Measurements from ENCODE around the gene RUSC2.
"Not testable (repeated sequence)": the region's sequence is repeated elsewhere in the genome, so short reads cannot be mapped to it uniquely, and the experiment has no call there.

Gene RUSC2

DNA sequence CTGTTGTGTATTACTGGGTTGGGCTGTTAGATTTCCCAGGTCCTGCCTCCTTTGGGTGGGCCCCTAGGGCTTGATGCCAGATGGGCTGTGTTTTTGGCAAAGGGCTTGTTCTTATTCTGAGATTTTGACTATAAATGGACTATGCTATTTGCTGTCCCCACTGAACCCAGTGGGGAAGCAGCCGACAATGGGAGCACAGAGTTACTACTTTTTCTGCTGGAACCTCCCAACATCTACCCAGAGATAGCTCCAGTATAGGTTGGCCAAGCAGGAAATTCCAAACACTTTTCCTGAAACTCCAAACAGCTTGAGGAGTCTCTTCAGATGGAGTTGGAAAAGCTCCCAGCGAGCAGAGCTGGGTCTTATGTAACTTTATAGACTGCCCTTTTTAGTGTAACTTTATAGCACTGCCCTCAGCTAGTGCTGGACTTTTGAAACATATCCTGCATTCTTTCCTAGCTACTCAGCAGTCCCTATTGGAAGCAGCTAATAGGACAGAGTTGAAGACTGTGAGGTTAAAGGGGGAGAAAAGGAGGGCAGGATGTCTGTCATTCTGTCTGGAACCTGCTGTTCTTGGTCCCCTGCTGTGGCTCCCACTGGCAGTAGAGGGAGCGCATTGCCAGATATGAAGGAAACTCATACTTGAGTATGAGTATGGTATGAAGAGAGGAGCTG is 21.0 kb downstream of the RUSC2 start:
- H3K27ac Mint-ChIP-seq = no peak overlapping the region
- H3K4me3 Mint-ChIP-seq = no peak overlapping the region
- no peaks in the 10 kb centered on the region for H3K4me1 Mint-ChIP-seq
- H3K36me3 Mint-ChIP-seq = no peaks in the 10 kb centered on the region
- H3K9me3 Mint-ChIP-seq = no peaks in the 10 kb centered on the region
- H3K27me3 Mint-ChIP-seq = no peaks in the 10 kb centered on the region

DNA sequence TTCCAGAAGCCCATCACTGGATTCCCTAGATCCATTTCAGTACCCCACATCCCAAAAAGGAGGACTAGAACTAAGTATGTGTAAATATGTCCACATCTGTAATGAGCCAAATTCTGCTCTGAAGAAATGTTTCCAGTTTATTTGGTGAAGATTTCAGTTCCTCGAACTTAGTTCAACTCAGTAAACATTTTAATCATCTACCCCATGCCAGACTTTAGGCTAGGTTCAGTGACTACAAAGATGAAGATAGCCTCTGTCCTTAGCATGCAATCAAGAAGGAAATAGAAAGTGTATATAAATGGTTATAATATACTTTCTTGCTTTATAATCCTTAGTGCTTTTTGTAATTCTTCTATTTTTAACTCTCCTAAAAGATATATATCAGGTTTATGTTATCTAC is 21.5 kb downstream of the RUSC2 start:
- Mint-ChIP-seq H3K36me3 (no peaks in the 10 kb centered on the region), H3K27me3 (no peaks in the 10 kb centered on the region), H3K4me1 (no peaks in the 10 kb centered on the region), H3K4me3 (no peak overlapping the region), H3K27ac (no peak overlapping the region), H3K9me3 (no peaks in the 10 kb centered on the region)

DNA sequence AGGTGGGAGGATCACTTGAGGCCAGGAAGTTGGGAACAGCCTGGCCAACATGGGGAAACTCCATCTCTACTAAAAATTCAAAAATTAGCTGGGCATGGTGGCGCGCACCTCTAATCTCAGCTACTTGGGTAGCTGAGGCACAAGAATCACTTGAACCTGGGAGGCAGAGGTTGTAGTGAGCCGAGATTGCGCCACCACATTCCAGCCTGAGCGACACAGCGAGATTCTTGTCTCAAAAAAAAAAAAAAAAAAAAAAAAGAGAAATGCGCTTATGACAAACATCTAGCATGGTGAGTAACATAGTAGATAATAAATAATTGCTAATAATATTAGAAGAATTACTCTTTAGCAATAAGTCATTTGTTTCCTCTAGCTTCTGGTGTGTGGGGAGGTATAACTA is 25.9 kb downstream of the RUSC2 start:
- no peaks in the 10 kb centered on the region for H3K4me1 Mint-ChIP-seq
- no peaks in the 10 kb centered on the region for H3K27me3 Mint-ChIP-seq
- H3K4me3 Mint-ChIP-seq = no peak overlapping the region
- H3K27ac Mint-ChIP-seq = no peak overlapping the region
- H3K36me3 Mint-ChIP-seq = no peaks in the 10 kb centered on the region
- H3K9me3 Mint-ChIP-seq = no peaks in the 10 kb centered on the region

DNA sequence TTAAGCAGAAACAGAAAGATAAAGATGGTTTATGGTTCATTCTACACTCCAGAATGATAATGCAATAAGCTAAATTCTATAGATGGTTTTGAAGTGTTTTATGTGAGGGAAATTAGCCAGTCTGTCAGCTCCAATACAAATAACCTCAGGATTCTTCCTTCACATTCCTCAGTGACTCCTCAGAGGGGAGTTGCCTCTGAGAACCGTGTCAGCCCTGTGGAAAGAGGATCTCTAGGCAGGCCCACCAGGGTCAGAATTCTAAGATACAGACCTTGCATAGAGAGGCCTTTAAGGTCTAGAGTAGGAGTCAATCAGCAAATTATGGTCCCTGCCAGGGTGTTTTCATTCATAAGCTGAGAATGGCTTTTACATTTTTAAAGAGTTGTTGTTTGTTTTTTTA is 26.6 kb downstream of the RUSC2 start:
- Mint-ChIP-seq H3K4me3 (no peak overlapping the region), H3K4me1 (no peaks in the 10 kb centered on the region), H3K27ac (no peak overlapping the region), H3K9me3 (no peaks in the 10 kb centered on the region), H3K36me3 (no peaks in the 10 kb centered on the region), H3K27me3 (no peaks in the 10 kb centered on the region)

DNA sequence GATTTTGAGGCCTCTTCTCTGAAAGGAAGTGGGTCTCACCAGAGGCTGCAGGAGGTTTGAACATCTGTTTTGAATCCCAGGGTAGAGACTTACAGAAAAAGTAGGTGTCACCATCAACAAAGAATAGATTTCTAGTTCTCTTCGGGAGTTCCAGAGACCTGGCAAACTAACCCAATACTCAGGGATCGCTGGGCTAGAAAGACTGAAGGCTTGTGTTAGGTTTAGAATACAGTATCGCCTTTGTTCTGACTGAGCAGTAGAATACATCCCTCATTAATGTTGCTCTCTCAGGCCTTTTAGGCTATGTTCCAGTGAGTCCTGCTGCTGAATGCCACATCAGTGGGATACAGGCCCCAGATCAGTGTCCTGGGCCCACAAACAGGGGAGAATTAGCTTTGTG is 27.2 kb downstream of the RUSC2 start:
- Mint-ChIP-seq H3K4me1 (no peaks in the 10 kb centered on the region), H3K27ac (no peak overlapping the region), H3K36me3 (no peaks in the 10 kb centered on the region), H3K4me3 (no peak overlapping the region), H3K9me3 (no peaks in the 10 kb centered on the region), H3K27me3 (no peaks in the 10 kb centered on the region)

DNA sequence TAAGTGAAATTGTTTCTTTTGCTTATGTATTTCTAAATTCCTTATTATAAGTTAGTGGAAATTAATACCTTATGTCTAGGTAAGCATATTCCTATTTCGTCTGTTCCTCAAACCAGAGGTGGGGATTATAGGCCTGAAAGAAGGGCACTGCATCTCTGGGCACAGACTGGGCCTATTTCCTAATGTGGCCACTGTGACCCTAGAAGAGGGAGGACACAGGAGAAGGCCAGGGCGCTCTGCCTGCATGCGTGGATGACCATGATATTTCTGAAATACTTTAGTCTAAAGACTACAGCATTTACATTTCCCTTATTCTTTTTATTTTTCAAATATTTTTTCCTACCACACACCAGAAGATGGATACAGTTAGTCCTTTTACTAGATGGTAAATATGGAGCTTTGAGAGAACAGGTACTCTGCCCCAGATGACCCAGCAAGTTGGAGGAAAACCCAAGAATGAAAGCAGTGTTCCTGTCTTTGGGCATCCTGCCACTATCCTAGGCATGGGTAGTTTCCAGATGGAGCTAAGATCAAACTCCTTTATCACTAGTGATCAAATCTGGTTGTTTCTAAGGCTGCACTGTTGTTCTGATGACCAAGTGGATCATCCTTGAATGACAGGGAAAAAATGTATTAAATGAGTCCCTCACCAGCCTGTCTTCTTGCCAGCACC is 27.8 kb downstream of the RUSC2 start:
- Mint-ChIP-seq H3K4me1 (no peaks in the 10 kb centered on the region), H3K27me3 (no peaks in the 10 kb centered on the region), H3K4me3 (no peak overlapping the region), H3K27ac (no peak overlapping the region), H3K9me3 (no peaks in the 10 kb centered on the region), H3K36me3 (no peaks in the 10 kb centered on the region)

DNA sequence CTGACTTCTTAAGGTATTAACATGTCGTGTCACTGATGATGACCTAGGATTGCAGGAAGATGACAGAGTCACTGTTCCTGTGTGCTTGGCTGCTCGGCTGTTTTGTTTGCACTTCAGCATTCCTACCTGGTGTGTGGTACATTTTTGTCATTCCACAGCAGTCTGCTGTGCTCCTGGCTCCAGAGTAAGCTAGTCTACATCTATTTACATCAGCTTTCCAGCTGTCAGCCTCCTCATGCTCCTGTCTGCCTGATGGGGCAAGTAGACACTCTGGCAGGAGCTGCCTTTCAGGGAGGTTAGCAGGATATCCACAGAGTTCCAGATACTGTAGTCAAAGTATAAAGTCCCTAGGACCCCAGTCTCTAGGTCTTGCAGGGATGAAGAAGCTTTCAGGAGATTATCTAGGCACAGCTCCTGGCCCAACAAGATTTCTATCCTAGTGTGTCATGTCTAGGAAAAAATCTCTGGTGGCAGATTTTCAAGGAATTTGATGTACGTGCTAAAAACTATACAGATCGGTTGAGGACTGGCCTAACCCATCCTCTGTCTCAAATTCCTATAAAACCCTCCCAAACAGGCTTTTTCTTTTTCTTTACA is 28.4 kb downstream of the RUSC2 start:
- Mint-ChIP-seq H3K27ac (no peak overlapping the region), H3K36me3 (no peaks in the 10 kb centered on the region), H3K4me3 (no peak overlapping the region), H3K4me1 (no peaks in the 10 kb centered on the region), H3K9me3 (no peaks in the 10 kb centered on the region), H3K27me3 (no peaks in the 10 kb centered on the region)

DNA sequence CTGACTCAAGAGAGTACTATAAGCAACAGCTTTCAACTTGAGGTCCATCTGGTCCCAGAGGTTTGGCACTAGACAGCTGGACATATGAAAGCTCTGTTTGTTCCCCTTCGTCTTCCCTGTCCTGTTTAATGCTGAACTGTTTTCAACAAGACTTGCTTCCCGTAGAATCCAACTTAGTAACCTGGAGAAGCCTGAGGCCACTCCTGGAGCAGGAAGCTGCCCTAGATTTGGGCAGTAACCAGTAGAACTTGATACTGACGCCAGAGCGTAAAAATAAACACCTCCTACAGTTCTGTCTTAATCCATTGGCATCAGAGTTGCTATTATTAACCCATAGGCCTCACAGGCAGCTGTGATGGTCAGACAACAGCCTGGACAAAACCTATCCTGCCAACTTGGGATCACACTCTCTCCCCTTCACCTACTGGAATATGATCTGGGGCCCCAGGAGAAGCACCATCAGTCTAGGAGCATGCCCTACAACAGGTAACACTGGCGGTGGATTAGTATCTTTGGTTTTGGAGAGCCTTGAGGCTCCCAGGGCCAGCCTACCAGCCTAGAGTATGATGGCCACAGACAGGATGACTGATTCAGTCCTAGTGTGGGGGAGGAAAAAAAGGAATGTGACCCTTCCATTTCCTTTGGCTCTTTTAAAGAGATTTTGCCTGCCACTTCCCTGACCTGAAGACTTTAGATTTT is 29.2 kb downstream of the RUSC2 start:
- no peaks in the 10 kb centered on the region for H3K9me3 Mint-ChIP-seq
- H3K27ac Mint-ChIP-seq = no peak overlapping the region
- no peaks in the 10 kb centered on the region for H3K27me3 Mint-ChIP-seq
- no peaks in the 10 kb centered on the region for H3K36me3 Mint-ChIP-seq
- no peak overlapping the region for H3K4me3 Mint-ChIP-seq
- no peaks in the 10 kb centered on the region for H3K4me1 Mint-ChIP-seq

DNA sequence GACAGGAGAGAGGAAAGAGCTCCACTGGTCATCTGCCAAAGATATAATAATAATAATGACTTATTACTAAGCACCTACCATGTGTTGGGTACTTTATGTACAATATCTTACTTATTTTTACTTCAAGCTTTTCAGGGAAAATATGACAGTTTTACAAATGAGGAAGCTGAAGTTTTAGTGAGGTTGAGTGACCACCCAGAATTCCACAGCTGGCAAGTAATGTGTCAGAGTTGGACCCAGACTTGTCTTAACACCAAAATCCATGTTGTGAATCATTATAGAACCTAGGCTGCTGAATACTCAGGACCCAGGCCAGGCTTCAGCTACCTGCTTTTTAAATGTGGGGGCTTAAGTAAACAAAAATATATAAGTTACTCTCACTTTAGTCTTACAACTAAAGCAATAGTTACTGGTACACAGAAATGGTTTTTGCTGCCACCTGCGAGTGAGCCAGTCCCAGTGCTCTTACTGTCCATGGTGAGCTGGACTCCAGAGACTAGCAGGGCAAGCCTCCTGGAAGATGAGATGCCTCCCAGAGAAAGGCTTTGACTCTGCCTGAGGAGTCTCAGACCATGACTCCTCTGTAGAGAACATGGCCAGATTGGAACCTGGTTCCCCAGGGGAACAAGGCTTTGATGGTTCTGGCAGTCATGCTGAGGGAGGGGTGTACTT is 29.9 kb downstream of the RUSC2 start:
- Mint-ChIP-seq H3K4me3 (no peak overlapping the region), H3K9me3 (no peaks in the 10 kb centered on the region), H3K27ac (no peak overlapping the region), H3K36me3 (no peaks in the 10 kb centered on the region), H3K4me1 (no peaks in the 10 kb centered on the region), H3K27me3 (no peaks in the 10 kb centered on the region)

DNA sequence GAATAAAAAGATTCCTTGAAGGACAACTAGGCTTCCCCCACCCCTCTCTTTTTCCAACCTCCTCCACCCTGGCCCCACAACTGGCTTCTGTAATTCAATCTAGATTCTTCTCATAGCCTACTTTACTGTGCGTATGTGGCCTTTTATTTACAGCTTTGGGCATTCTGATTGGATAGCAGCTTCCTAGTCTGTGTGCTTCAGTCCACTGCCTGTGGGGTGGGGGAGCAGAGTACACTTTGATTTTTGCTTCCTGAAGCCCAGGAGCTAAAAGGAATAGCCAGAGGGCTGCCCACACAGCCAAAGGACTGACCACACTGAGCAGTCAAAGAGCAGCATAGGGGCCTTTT is 30.4 kb downstream of the RUSC2 start:
- no peak overlapping the region for H3K27ac Mint-ChIP-seq
- H3K4me1 Mint-ChIP-seq = no peaks in the 10 kb centered on the region
- no peak overlapping the region for H3K4me3 Mint-ChIP-seq
- no peaks in the 10 kb centered on the region for H3K9me3 Mint-ChIP-seq
- no peaks in the 10 kb centered on the region for H3K36me3 Mint-ChIP-seq
- H3K27me3 Mint-ChIP-seq = no peaks in the 10 kb centered on the region

DNA sequence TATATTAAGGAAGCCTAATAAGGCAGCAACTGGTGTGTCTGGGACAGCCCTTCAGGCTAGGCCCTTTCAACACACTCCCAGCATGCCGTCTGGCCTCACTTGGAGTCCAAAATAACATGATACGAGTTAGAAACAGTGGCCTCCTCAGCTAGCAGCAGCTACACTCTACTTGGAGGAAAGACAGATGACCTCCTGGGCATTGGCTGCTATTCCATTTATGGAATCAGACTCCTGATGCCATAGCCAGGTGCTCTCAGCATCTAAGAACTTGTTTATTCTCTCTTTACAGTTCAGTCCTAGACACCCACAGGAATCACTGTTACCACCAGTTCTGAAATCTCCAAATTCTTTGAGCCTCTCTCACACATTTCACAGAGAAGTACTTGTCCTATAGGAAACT is 31.8 kb downstream of the RUSC2 start:
- Mint-ChIP-seq H3K27me3 (no peaks in the 10 kb centered on the region), H3K27ac (no peak overlapping the region), H3K36me3 (no peaks in the 10 kb centered on the region), H3K9me3 (no peaks in the 10 kb centered on the region), H3K4me3 (no peak overlapping the region), H3K4me1 (no peaks in the 10 kb centered on the region)

DNA sequence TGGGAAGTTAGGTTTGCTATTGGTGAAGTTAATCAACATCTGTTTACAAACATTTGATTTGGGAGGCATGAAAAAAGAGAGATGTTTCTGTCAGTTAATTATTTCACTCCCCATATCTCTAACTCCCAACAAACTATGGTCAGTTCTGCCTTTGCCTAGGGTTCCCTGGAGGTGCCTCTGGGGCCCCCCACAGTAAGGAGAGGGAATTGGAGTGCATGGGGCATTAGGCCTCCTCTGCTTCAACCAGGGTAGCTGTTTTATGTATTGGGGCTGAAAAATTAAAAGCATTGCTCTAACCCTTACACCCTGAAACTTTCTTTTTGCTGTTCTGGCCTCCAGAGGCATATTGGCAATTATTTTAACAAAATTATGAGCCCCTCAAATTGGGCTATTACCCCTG is 32.3 kb downstream of the RUSC2 start:
- no peaks in the 10 kb centered on the region for H3K4me1 Mint-ChIP-seq
- no peaks in the 10 kb centered on the region for H3K36me3 Mint-ChIP-seq
- H3K9me3 Mint-ChIP-seq = no peaks in the 10 kb centered on the region
- H3K27ac Mint-ChIP-seq = no peak overlapping the region
- no peak overlapping the region for H3K4me3 Mint-ChIP-seq
- no peaks in the 10 kb centered on the region for H3K27me3 Mint-ChIP-seq

DNA sequence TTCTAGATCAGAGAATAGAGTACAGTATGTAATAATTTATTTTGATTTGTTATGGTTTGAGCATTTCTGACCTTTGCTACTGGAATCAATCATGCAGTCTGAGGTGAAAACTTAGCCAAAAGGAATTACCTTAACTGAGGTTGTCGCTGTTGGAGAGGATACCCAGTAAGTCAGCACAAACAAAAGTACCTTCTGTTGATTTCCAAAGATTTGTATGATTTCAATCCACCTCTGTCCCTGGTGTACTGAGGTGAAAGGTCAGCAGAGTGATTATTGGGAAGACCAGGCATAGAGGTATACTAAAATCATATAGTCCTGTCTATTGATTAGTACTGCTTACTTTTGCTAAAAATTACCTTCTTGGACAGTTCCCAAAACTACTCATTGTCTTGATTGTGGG is 32.8 kb downstream of the RUSC2 start:
- Mint-ChIP-seq H3K27me3 (no peaks in the 10 kb centered on the region), H3K36me3 (no peaks in the 10 kb centered on the region), H3K4me1 (no peaks in the 10 kb centered on the region), H3K27ac (no peak overlapping the region), H3K4me3 (no peak overlapping the region), H3K9me3 (no peaks in the 10 kb centered on the region)

DNA sequence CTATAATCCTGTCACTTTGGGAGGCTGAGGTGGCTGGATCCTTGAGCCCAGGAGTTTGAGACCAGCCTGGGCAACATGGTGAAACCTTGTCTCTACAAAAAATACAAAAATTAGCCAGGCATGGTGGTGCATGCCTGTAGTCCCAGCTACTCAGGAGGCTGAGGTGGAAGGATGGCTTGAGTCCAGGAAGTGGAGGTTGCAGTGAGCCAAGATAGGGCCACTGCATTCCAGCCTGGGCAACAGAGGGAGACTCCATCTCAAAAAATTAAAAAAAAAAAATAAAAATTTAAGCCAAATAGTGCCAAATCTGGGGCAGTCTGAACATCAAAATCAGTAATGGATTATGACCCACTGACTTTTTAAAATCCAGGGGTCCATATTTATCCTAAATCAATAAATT is 33.6 kb downstream of the RUSC2 start:
- H3K27me3 Mint-ChIP-seq, H3K4me3 Mint-ChIP-seq, H3K9me3 Mint-ChIP-seq, H3K36me3 Mint-ChIP-seq, H3K27ac Mint-ChIP-seq, H3K4me1 Mint-ChIP-seq: not testable (repeated sequence)

DNA sequence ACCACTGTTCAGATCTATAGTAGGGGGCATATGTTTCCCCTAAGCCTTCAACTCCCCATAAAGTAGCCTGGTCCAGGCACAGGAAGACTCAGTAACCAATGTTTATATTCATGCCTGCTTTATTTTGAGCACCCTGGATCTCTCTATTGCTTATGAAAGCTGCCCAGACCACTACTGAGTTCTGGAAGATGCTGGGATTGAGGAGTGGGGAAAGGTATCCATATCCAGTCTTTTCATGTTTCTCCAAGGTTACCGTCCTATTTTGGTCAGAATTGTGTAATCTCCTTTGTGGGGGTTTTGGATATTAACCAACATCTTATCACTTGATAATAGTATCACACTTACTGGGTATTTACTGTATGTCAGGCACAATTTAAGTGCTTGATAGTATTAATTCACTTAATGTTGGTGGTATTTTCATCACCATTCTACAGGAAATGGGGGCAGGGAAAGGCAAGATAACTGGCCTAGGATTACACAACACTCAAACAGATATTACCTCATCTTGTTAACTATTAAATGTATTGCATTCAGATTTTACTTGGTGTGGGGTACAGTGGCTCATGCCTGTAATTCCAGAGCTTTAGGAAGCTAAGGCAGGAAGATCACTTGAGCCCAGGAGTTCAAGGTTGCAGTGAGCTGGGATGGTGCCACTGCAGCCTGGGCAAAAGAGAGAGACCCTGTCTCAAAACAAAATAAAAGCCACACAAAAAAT is 36.3 kb downstream of the RUSC2 start:
- no peak overlapping the region for H3K27ac Mint-ChIP-seq
- H3K27me3 Mint-ChIP-seq = no peaks in the 10 kb centered on the region
- no peak overlapping the region for H3K4me3 Mint-ChIP-seq
- H3K9me3 Mint-ChIP-seq = no peaks in the 10 kb centered on the region
- peaks cover 1% of the 10 kb centered on the region for H3K4me1 Mint-ChIP-seq
- H3K36me3 Mint-ChIP-seq = no peaks in the 10 kb centered on the region

Measured in activated naive CD4-positive, alpha-beta T cell treated with anti-CD3 and anti-CD28 coated beads, Interleukin-2, amount 50 U/mL, for 24 hours (primary cell).